Measurements from ENCODE around the gene CTNNA3. TPM values are rescaled to one million over a fixed set of nuclear protein-coding genes. Genes with fewer than 3 reads are reported as not detected.

CTNNA3 gene
- total RNA-seq, 1 donor from 2014 or later, result 0.30 TPM

GRCh38 chr10:66295602-66296001 lies 1400.4 kb downstream of the CTNNA3 start:
- DNase-seq (ENCODE audit: extremely low spot score, unreplicated experiment), result no peak
- Mint-ChIP-seq H3K36me3 (ENCODE audit: unreplicated experiment) (no peaks in the 10 kb centered on the region), H3K27ac (ENCODE audit: unreplicated experiment) (no peak overlapping the region), H3K4me1 (ENCODE audit: unreplicated experiment) (peaks cover 3% of the 10 kb centered on the region), H3K4me3 (ENCODE audit: unreplicated experiment) (no peak overlapping the region), H3K27me3 (ENCODE audit: unreplicated experiment) (peaks cover 10% of the 10 kb centered on the region), H3K9me3 (ENCODE audit: unreplicated experiment) (no peaks in the 10 kb centered on the region)
- TF ChIP-seq CTCF (IDR thresholded peaks at IDR 0.05), result no peak

- DNase-seq (ENCODE audit: extremely low spot score, unreplicated experiment), result no peak
- Mint-ChIP-seq H3K4me3 (ENCODE audit: unreplicated experiment) (no peak overlapping the region), H3K9me3 (ENCODE audit: unreplicated experiment) (no peaks in the 10 kb centered on the region), H3K27me3 (ENCODE audit: unreplicated experiment) (peaks cover 14% of the 10 kb centered on the region), H3K27ac (ENCODE audit: unreplicated experiment) (no peak overlapping the region), H3K36me3 (ENCODE audit: unreplicated experiment) (no peaks in the 10 kb centered on the region), H3K4me1 (ENCODE audit: unreplicated experiment) (peaks cover 3% of the 10 kb centered on the region)
- no peak for TF ChIP-seq CTCF (IDR thresholded peaks at IDR 0.05)
These were observed 1401.5 kb downstream of the CTNNA3 start for GRCh38 chr10:66294538-66294937.

GRCh38 chr10:66292922-66293321 lies 1403.1 kb downstream of the CTNNA3 start:
- H3K4me1 Mint-ChIP-seq (ENCODE audit: unreplicated experiment), result peaks cover 3% of the 10 kb centered on the region
- TF ChIP-seq CTCF (IDR thresholded peaks at IDR 0.05), result no peak
- no peak overlapping the region for H3K27ac Mint-ChIP-seq (ENCODE audit: unreplicated experiment)
- DNase-seq (ENCODE audit: extremely low spot score, unreplicated experiment), result no peak
- H3K4me3 Mint-ChIP-seq (ENCODE audit: unreplicated experiment), result no peak overlapping the region
- no peaks in the 10 kb centered on the region for H3K36me3 Mint-ChIP-seq (ENCODE audit: unreplicated experiment)
- H3K9me3 Mint-ChIP-seq (ENCODE audit: unreplicated experiment), result no peaks in the 10 kb centered on the region
- peaks cover 6% of the 10 kb centered on the region for H3K27me3 Mint-ChIP-seq (ENCODE audit: unreplicated experiment)

- Mint-ChIP-seq H3K27ac (ENCODE audit: unreplicated experiment) (no peak overlapping the region), H3K9me3 (ENCODE audit: unreplicated experiment) (no peaks in the 10 kb centered on the region), H3K27me3 (ENCODE audit: unreplicated experiment) (peaks cover 6% of the 10 kb centered on the region), H3K4me3 (ENCODE audit: unreplicated experiment) (no peak overlapping the region), H3K4me1 (ENCODE audit: unreplicated experiment) (peaks cover 3% of the 10 kb centered on the region), H3K36me3 (ENCODE audit: unreplicated experiment) (no peaks in the 10 kb centered on the region)
- DNase-seq (ENCODE audit: extremely low spot score, unreplicated experiment), result no peak
- no peak for TF ChIP-seq CTCF (IDR thresholded peaks at IDR 0.05)
These were observed 1403.5 kb downstream of the CTNNA3 start for GRCh38 chr10:66292456-66292855.

GRCh38 chr10:66291133-66291532 lies 1404.9 kb downstream of the CTNNA3 start:
- TF ChIP-seq CTCF (IDR thresholded peaks at IDR 0.05), result no peak
- H3K36me3 Mint-ChIP-seq (ENCODE audit: unreplicated experiment), result no peaks in the 10 kb centered on the region
- peaks cover 8% of the 10 kb centered on the region for H3K27me3 Mint-ChIP-seq (ENCODE audit: unreplicated experiment)
- no peak overlapping the region for H3K27ac Mint-ChIP-seq (ENCODE audit: unreplicated experiment)
- H3K9me3 Mint-ChIP-seq (ENCODE audit: unreplicated experiment), result no peaks in the 10 kb centered on the region
- no peak overlapping the region for H3K4me3 Mint-ChIP-seq (ENCODE audit: unreplicated experiment)
- no peak for DNase-seq (ENCODE audit: extremely low spot score, unreplicated experiment)
- H3K4me1 Mint-ChIP-seq (ENCODE audit: unreplicated experiment), result peaks cover 3% of the 10 kb centered on the region
